Transverse colon (tissue), 4 donors: ENCODE measurements around the gene NSD1. TPM values are rescaled to one million over a fixed set of nuclear protein-coding genes. Genes with fewer than 3 reads are reported as not detected.

ENCODE experiments used
- DNase-seq: peaks from one replicate; pipeline ENCODE4 v3.0.0-alpha.2; 2019
- H3K27ac ChIP-seq, 4 donors: fragments of 200-600 bp; sonication (generic); 2 replicates each; pipeline ENCODE4 v1.5.1; 2016 to 2018; ENCODE audit warnings: inconsistent platforms in 4 of 4
- H3K27me3 ChIP-seq: fragments of 200-600 bp; sonication (generic); 2 replicates; pipeline ENCODE4 v1.5.1; 2017; ENCODE audit warnings: inconsistent platforms
- H3K36me3 ChIP-seq, 4 donors: fragments of 200-600 bp; sonication (generic); 2 replicates each; pipeline ENCODE4 v1.5.1; 2017 to 2019; ENCODE audit warnings: inconsistent platforms in 4 of 4
- H3K4me1 ChIP-seq, 4 donors: fragments of 200-600 bp; sonication (generic); 2 replicates each; pipeline ENCODE4 v1.5.1; 2017 to 2020; ENCODE audit warnings: inconsistent platforms in 4 of 4
- H3K4me3 ChIP-seq, 4 donors: fragments of 200-600 bp; sonication (generic); 1 replicate in 1 of 4; 2 replicates in 3 of 4; pipeline versions ENCODE4 v1.5.1 to v1.6.1; 2017 to 2019; ENCODE audit warnings: inconsistent platforms in 4 of 4
- H3K9me3 ChIP-seq, 2 donors: fragments of 200-600 bp; sonication (generic); 2 replicates each; pipeline ENCODE4 v1.5.1; 2017 to 2019; ENCODE audit warnings: inconsistent platforms in 2 of 2
- EP300 ChIP-seq: sonication (generic); formaldehyde crosslinking; IDR thresholded peaks from one replicate; pipeline ENCODE4 v1.6.1; 2017; ENCODE audit warnings: antibody characterized with exemption, low read depth
- POLR2A ChIP-seq: fragments of 450-650 bp; IDR thresholded peaks from one replicate; pipeline ENCODE4 v1.6.1; 2016; ENCODE audit warnings: antibody characterized with exemption, mild to moderate bottlenecking, moderate library complexity
- POLR2AphosphoS5 ChIP-seq, 3 donors: sonication (generic); formaldehyde crosslinking; IDR thresholded peaks; one replicate each; pipeline ENCODE4 v1.6.1; 2016; ENCODE audit warnings: antibody characterized with exemption in 3 of 3
- WGBS, 2 donors: methylation state at CpG; one replicate each; pipeline ENCODE4 v1.1.5; 2018; ENCODE audit warnings: low coverage in 1 of 2; 5-methylcytosine and 5-hydroxymethylcytosine counted together
- in situ Hi-C, 4 donors: fragments of 200-750 bp; cut with MboI; loops; one replicate each; pipeline versions ENCODE4 v1.15.0 to v1.15.1; 2017; ENCODE audit warnings: low sequenced_read_pairs in 3 of 4, low pct_ligation_motif_present in 1 of 4, low pct_unique_long_range_greater_than_20kb in 1 of 4
- intact Hi-C: fragments of 100-400 bp; cut with DNase I; formaldehyde crosslinking; loops from one replicate; pipeline ENCODE4 v1.15.1; 2023; ENCODE audit warnings: low total_unique reads
- total RNA-seq, 4 donors: library from RNA; depleted of rRNA; stranded (reverse); fragments of >200 nt; gene quantifications; one replicate each; pipeline ENCODE4 v1.1.0, GENCODE V29; 2016
- TF ChIP-seq, protein P1 (sequence below), 5 experiments: fragments of 200-600 bp in 3 of 5; fragments of 450-650 bp in 2 of 5; sonication (generic) in 3 of 5; IDR thresholded peaks; 1 replicate in 2 of 5; 2 replicates in 3 of 5; pipeline ENCODE4 v1.5.1; 2016 to 2017; ENCODE audit warnings: antibody characterized with exemption in 5 of 5, inconsistent platforms in 3 of 5, mild to moderate bottlenecking in 2 of 5, moderate library complexity in 1 of 5

The NSD1 gene
- total RNA-seq, 4 donors from 2014 or later, result 32.6 to 84.9 (median 60.7) TPM

- no peak overlapping the region for H3K27ac ChIP-seq
- WGBS, 2 donors, result 88 to 92% methylated on average over 2 of the region's 2 CpGs
- intact Hi-C loops, result no loop called here
- TF ChIP-seq POLR2A, result no peak
- no peak for TF ChIP-seq EP300
- H3K36me3 ChIP-seq, result peaks cover 0 to 6% (median 2%) of the 10 kb centered on the region in 4 donors
- H3K27me3 ChIP-seq, result no peaks in the 10 kb centered on the region
- H3K4me3 ChIP-seq, result no peak overlapping the region
- H3K9me3 ChIP-seq, result no peaks in the 10 kb centered on the region
- DNase-seq, result no peak
- in situ Hi-C loops, result no loop called here
- H3K4me1 ChIP-seq, result peaks cover 0 to 2% (median 0%) of the 10 kb centered on the region in 4 donors
These were observed 52.4 kb downstream of the NSD1 start for GRCh38 chr5:177185993-177186392.

DNA sequence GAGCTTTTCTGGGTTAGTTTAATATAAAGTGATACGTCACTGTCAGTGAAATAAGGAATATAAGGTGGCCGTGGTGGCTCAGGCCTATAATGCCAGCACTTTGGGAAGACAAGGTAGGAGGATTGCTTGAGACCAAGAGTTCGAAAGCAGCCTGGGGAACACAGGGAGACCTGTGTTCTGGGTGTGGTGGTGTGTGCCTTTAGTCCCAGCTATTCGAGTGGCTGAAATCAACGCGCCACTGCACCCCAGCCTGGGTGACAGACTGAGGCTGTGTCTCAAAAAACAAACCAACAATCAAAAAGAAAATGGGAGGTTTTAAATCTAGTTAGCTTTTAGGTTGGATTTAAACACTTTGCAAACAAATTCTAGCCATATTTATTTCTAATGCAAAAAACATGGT is 53.1 kb downstream of the NSD1 start:
- Histone ChIP-seq H3K4me1 (peaks cover 0 to 2% (median 0%) of the 10 kb centered on the region in 4 donors), H3K27ac (no peak overlapping the region), H3K4me3 (no peak overlapping the region), H3K27me3 (no peaks in the 10 kb centered on the region), H3K36me3 (peaks cover 0 to 7% (median 2%) of the 10 kb centered on the region in 4 donors), H3K9me3 (no peaks in the 10 kb centered on the region)
- TF ChIP-seq, protein P1, sequence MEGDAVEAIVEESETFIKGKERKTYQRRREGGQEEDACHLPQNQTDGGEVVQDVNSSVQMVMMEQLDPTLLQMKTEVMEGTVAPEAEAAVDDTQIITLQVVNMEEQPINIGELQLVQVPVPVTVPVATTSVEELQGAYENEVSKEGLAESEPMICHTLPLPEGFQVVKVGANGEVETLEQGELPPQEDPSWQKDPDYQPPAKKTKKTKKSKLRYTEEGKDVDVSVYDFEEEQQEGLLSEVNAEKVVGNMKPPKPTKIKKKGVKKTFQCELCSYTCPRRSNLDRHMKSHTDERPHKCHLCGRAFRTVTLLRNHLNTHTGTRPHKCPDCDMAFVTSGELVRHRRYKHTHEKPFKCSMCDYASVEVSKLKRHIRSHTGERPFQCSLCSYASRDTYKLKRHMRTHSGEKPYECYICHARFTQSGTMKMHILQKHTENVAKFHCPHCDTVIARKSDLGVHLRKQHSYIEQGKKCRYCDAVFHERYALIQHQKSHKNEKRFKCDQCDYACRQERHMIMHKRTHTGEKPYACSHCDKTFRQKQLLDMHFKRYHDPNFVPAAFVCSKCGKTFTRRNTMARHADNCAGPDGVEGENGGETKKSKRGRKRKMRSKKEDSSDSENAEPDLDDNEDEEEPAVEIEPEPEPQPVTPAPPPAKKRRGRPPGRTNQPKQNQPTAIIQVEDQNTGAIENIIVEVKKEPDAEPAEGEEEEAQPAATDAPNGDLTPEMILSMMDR (IDR thresholded peaks at IDR 0.05), result no peak
- TF ChIP-seq POLR2A (no peak), POLR2AphosphoS5 (IDR thresholded peaks at IDR 0.05) (no peak), EP300 (no peak)
- in situ Hi-C loops (no loop called here), intact Hi-C loops (no loop called here)
- WGBS, 2 donors, result 97 to 100% methylated on average over 1 to 6 of the region's 6 CpGs
- DNase-seq, result no peak

GRCh38 chr5:177188775-177189174 is 55.2 kb downstream of the NSD1 start:
- no peak for TF ChIP-seq EP300
- TF ChIP-seq POLR2AphosphoS5 (IDR thresholded peaks at IDR 0.05), result no peak
- no peak for TF ChIP-seq POLR2A
- TF ChIP-seq, protein P1 (IDR thresholded peaks at IDR 0.05), result no peak
- H3K27me3 ChIP-seq, result no peaks in the 10 kb centered on the region
- H3K4me1 ChIP-seq, result peaks cover 0 to 2% (median 0%) of the 10 kb centered on the region in 4 donors
- H3K27ac ChIP-seq, result no peak overlapping the region
- no peak overlapping the region for H3K4me3 ChIP-seq
- in situ Hi-C loops (no loop called here), intact Hi-C loops (no loop called here)
- WGBS, 2 donors, result 63 to 79% methylated on average over 3 of the region's 3 CpGs
- H3K9me3 ChIP-seq, result no peaks in the 10 kb centered on the region
- no peak for DNase-seq
- H3K36me3 ChIP-seq, result peaks cover 0 to 28% (median 9%) of the 10 kb centered on the region in 4 donors

DNA sequence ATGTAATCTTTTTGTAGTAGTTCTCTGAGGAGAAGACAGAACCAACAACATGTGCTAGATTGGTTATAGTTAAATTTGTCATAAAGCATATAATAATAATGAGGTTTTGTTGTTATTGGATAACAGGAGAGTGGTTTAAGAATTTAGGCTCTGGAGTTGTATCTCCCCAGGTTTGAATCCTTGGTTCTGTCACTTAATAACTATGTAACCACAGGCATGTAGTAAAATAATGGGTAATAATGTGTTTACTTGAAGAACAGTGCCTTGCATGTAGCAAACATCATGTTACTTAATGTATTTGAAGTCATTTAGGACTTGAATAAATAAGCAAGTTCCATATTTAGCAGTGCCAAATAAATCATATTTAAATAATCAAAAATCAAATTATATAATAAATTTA is 55.8 kb downstream of the NSD1 start:
- in situ Hi-C loops, result no loop called here
- intact Hi-C loops, result no loop called here
- H3K4me3 ChIP-seq, result no peak overlapping the region
- H3K27me3 ChIP-seq, result no peaks in the 10 kb centered on the region
- H3K4me1 ChIP-seq, result peaks cover 0 to 2% (median 0%) of the 10 kb centered on the region in 4 donors
- no peak overlapping the region for H3K27ac ChIP-seq
- TF ChIP-seq, protein P1 (IDR thresholded peaks at IDR 0.05), result no peak
- TF ChIP-seq EP300 (no peak), POLR2A (no peak)
- no peaks in the 10 kb centered on the region for H3K9me3 ChIP-seq
- peaks cover 0 to 31% (median 9%) of the 10 kb centered on the region in 4 donors for H3K36me3 ChIP-seq
- no peak for DNase-seq

- Histone ChIP-seq H3K27ac (no peak overlapping the region), H3K36me3 (peaks cover 0 to 32% (median 9%) of the 10 kb centered on the region in 4 donors), H3K9me3 (no peaks in the 10 kb centered on the region), H3K27me3 (no peaks in the 10 kb centered on the region), H3K4me1 (peaks cover 0 to 2% (median 0%) of the 10 kb centered on the region in 4 donors), H3K4me3 (no peak overlapping the region)
- 90 to 100% methylated on average over 3 to 4 of the region's 4 CpGs for WGBS, 2 donors
- intact Hi-C loops, result no loop called here
- DNase-seq, result no peak
- in situ Hi-C loops, result no loop called here
- no peak for TF ChIP-seq POLR2AphosphoS5 (IDR thresholded peaks at IDR 0.05)
- TF ChIP-seq EP300, result no peak
- TF ChIP-seq POLR2A, result no peak
- TF ChIP-seq, protein P1 (IDR thresholded peaks at IDR 0.05), result no peak
These were observed 56.4 kb downstream of the NSD1 start for GRCh38 chr5:177189965-177190364.
